ENCODE measurements around the gene MACROD1. TPM values are rescaled to one million over a fixed set of nuclear protein-coding genes. Genes with fewer than 3 reads are reported as not detected.

The MACROD1 gene
- total RNA-seq, 1 experiment from 2014 or later = 36.9 TPM

DNA sequence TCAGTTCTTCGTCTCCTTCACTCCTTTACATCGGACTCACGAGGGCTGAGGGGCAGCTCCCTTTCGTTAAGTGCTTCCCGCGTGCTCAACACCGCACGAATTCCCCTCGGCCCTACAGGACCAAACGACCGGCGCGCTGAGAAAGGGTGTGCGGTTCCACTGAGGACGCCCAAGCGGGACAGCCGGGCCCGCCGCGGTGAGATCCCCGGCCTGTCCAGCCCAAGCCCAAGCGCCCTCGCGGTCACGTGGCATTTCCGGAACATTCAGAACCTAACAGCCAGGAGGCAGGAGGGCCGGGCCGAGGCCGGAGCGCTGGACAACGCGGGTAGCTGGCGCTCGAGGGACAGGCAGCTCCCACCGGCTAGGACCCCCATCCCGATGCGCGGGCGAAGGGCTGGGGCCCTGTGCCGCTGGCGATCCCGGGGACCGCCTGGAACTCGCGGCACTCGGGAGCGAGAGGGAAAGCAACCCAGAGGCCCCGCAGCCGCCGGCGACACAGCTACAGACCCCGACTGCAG is 19.3 kb upstream of the MACROD1 start (continued):
- TF ChIP-seq, protein P1, sequence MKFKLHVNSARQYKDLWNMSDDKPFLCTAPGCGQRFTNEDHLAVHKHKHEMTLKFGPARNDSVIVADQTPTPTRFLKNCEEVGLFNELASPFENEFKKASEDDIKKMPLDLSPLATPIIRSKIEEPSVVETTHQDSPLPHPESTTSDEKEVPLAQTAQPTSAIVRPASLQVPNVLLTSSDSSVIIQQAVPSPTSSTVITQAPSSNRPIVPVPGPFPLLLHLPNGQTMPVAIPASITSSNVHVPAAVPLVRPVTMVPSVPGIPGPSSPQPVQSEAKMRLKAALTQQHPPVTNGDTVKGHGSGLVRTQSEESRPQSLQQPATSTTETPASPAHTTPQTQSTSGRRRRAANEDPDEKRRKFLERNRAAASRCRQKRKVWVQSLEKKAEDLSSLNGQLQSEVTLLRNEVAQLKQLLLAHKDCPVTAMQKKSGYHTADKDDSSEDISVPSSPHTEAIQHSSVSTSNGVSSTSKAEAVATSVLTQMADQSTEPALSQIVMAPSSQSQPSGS (CRISPR knock-in tag; IDR thresholded peaks at IDR 0.05; ENCODE audit: borderline replicate concordance, low read depth) = peak; percentile 73; the same call in 1 of the 2 replicates
- no peak for TF ChIP-seq EMX1 (CRISPR knock-in tag; IDR thresholded peaks at IDR 0.05)
- TF ChIP-seq FOXJ3 (CRISPR knock-in tag; IDR thresholded peaks at IDR 0.05; ENCODE audit: borderline replicate concordance) = no peak
- TF ChIP-seq, protein P2, sequence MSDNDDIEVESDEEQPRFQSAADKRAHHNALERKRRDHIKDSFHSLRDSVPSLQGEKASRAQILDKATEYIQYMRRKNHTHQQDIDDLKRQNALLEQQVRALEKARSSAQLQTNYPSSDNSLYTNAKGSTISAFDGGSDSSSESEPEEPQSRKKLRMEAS (CRISPR knock-in tag; IDR thresholded peaks at IDR 0.05) = peak; percentile 98
- peak; percentile 94 for TF ChIP-seq NFE2L1 (CRISPR knock-in tag; IDR thresholded peaks at IDR 0.05)
- no peak for TF ChIP-seq ZNF671 (CRISPR knock-in tag; IDR thresholded peaks at IDR 0.05)
- TF ChIP-seq, protein P3, sequence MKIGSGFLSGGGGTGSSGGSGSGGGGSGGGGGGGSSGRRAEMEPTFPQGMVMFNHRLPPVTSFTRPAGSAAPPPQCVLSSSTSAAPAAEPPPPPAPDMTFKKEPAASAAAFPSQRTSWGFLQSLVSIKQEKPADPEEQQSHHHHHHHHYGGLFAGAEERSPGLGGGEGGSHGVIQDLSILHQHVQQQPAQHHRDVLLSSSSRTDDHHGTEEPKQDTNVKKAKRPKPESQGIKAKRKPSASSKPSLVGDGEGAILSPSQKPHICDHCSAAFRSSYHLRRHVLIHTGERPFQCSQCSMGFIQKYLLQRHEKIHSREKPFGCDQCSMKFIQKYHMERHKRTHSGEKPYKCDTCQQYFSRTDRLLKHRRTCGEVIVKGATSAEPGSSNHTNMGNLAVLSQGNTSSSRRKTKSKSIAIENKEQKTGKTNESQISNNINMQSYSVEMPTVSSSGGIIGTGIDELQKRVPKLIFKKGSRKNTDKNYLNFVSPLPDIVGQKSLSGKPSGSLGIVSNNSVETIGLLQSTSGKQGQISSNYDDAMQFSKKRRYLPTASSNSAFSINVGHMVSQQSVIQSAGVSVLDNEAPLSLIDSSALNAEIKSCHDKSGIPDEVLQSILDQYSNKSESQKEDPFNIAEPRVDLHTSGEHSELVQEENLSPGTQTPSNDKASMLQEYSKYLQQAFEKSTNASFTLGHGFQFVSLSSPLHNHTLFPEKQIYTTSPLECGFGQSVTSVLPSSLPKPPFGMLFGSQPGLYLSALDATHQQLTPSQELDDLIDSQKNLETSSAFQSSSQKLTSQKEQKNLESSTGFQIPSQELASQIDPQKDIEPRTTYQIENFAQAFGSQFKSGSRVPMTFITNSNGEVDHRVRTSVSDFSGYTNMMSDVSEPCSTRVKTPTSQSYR (CRISPR knock-in tag; IDR thresholded peaks at IDR 0.05) = peak; percentile 80; the same call in 1 of the 2 replicates
- TF ChIP-seq PRRX2 (CRISPR knock-in tag; IDR thresholded peaks at IDR 0.05) = 0 out of 2 replicates have a peak, but pooled peaks have one; percentile 85
- TF ChIP-seq, protein P4, sequence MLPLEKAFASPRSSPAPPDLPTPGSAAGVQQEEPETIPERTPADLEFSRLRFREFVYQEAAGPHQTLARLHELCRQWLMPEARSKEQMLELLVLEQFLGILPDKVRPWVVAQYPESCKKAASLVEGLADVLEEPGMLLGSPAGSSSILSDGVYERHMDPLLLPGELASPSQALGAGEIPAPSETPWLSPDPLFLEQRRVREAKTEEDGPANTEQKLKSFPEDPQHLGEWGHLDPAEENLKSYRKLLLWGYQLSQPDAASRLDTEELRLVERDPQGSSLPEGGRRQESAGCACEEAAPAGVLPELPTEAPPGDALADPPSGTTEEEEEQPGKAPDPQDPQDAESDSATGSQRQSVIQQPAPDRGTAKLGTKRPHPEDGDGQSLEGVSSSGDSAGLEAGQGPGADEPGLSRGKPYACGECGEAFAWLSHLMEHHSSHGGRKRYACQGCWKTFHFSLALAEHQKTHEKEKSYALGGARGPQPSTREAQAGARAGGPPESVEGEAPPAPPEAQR (CRISPR knock-in tag; IDR thresholded peaks at IDR 0.05) = no peak
- no peak for TF ChIP-seq ZNF416 (CRISPR knock-in tag; IDR thresholded peaks at IDR 0.05)
- TF ChIP-seq RELA (CRISPR knock-in tag; IDR thresholded peaks at IDR 0.05; ENCODE audit: borderline replicate concordance) = peak; percentile 92; the same call in 1 of the 2 replicates
- TF ChIP-seq SP1 (CRISPR knock-in tag; conservative IDR thresholded peaks at IDR 0.05) = peak; percentile 68
- TF ChIP-seq, protein P5, sequence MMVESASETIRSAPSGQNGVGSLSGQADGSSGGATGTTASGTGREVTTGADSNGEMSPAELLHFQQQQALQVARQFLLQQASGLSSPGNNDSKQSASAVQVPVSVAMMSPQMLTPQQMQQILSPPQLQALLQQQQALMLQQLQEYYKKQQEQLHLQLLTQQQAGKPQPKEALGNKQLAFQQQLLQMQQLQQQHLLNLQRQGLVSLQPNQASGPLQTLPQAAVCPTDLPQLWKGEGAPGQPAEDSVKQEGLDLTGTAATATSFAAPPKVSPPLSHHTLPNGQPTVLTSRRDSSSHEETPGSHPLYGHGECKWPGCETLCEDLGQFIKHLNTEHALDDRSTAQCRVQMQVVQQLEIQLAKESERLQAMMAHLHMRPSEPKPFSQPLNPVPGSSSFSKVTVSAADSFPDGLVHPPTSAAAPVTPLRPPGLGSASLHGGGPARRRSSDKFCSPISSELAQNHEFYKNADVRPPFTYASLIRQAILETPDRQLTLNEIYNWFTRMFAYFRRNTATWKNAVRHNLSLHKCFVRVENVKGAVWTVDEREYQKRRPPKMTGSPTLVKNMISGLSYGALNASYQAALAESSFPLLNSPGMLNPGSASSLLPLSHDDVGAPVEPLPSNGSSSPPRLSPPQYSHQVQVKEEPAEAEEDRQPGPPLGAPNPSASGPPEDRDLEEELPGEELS (CRISPR knock-in tag; IDR thresholded peaks at IDR 0.05) = peak; percentile 98
- peak; percentile 83 for TF ChIP-seq CREM (CRISPR knock-in tag; IDR thresholded peaks at IDR 0.05)
- TF ChIP-seq, protein P6, sequence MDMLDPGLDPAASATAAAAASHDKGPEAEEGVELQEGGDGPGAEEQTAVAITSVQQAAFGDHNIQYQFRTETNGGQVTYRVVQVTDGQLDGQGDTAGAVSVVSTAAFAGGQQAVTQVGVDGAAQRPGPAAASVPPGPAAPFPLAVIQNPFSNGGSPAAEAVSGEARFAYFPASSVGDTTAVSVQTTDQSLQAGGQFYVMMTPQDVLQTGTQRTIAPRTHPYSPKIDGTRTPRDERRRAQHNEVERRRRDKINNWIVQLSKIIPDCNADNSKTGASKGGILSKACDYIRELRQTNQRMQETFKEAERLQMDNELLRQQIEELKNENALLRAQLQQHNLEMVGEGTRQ (CRISPR knock-in tag; IDR thresholded peaks at IDR 0.05) = peak; percentile 95
- TF ChIP-seq KAT7 (CRISPR knock-in tag; IDR thresholded peaks at IDR 0.05; ENCODE audit: borderline replicate concordance) = peak; percentile 91; the same call in 1 of the 2 replicates
- TF ChIP-seq ZNF317 (CRISPR knock-in tag; IDR thresholded peaks at IDR 0.05; ENCODE audit: borderline replicate concordance, low read depth) = peak; percentile 66; the same call in 1 of the 2 replicates
- peak; percentile 95 for TF ChIP-seq MYBL2 (CRISPR knock-in tag; IDR thresholded peaks at IDR 0.05)
- no peak for TF ChIP-seq NFATC4 (CRISPR knock-in tag; IDR thresholded peaks at IDR 0.05)
- no peak for TF ChIP-seq ZNF423 (CRISPR knock-in tag; IDR thresholded peaks at IDR 0.05)
- TF ChIP-seq, protein P7, sequence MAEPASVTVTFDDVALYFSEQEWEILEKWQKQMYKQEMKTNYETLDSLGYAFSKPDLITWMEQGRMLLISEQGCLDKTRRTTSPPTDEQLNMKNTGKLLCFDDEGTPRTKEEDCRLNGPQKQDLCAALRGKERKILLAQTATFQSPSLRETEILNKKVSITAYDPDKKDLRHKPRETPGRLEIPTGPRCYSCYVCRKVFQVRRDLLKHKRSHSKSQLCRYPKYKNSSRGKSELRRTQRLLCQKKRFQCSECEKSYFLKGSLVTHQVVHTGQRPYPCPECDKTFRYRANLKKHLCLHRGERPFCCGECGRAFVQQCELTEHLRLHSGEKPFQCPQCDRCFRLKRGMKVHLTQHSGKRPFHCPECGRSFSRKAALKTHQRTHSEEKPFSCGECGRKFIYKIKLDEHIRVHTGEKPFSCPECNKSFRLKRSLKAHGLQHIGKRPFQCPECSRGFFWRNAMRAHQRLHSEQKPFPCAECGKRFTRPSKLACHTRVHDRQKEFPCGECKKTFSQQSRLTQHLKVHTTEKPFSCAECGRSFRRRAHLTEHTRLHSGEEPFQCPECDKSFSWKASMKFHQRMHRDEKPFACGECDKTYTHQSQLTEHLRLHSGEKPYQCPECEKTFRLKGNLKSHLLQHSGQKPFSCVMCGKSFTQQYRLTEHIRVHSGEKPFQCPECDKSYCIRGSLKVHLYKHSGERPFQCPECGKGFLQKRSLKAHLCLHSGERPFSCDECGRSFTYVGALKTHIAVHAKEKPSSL (CRISPR knock-in tag; conservative IDR thresholded peaks at IDR 0.05) = no peak
- TF ChIP-seq ZNF232 (CRISPR knock-in tag; IDR thresholded peaks at IDR 0.05) = peak; percentile 92; the same call in 1 of the 2 replicates
- peak; percentile 78; the same call in 1 of the 2 replicates for TF ChIP-seq SMAD3 (CRISPR knock-in tag; IDR thresholded peaks at IDR 0.05; ENCODE audit: borderline replicate concordance)
- no peak for TF ChIP-seq NFYB (CRISPR knock-in tag; conservative IDR thresholded peaks at IDR 0.05; ENCODE audit: low read depth)
- TF ChIP-seq NR2C2 (CRISPR knock-in tag; IDR thresholded peaks at IDR 0.05) = peak; percentile 57; the same call in 1 of the 2 replicates
- TF ChIP-seq HMGA2 (CRISPR knock-in tag; IDR thresholded peaks at IDR 0.05) = no peak
- TF ChIP-seq, protein P8, sequence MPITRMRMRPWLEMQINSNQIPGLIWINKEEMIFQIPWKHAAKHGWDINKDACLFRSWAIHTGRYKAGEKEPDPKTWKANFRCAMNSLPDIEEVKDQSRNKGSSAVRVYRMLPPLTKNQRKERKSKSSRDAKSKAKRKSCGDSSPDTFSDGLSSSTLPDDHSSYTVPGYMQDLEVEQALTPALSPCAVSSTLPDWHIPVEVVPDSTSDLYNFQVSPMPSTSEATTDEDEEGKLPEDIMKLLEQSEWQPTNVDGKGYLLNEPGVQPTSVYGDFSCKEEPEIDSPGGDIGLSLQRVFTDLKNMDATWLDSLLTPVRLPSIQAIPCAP (CRISPR knock-in tag; IDR thresholded peaks at IDR 0.05) = peak; percentile 57; the same call in 1 of the 2 replicates

Measured in WTC11 (cell line).